SW 1271 (cell line): ENCODE data around the gene TTC9B.

Source experiments
- DNase-seq, 2 experiments: peaks; one replicate each; lab custom pipeline; 2025; lab: John Stamatoyannopoulos, UW

Gene TTC9B

DNA sequence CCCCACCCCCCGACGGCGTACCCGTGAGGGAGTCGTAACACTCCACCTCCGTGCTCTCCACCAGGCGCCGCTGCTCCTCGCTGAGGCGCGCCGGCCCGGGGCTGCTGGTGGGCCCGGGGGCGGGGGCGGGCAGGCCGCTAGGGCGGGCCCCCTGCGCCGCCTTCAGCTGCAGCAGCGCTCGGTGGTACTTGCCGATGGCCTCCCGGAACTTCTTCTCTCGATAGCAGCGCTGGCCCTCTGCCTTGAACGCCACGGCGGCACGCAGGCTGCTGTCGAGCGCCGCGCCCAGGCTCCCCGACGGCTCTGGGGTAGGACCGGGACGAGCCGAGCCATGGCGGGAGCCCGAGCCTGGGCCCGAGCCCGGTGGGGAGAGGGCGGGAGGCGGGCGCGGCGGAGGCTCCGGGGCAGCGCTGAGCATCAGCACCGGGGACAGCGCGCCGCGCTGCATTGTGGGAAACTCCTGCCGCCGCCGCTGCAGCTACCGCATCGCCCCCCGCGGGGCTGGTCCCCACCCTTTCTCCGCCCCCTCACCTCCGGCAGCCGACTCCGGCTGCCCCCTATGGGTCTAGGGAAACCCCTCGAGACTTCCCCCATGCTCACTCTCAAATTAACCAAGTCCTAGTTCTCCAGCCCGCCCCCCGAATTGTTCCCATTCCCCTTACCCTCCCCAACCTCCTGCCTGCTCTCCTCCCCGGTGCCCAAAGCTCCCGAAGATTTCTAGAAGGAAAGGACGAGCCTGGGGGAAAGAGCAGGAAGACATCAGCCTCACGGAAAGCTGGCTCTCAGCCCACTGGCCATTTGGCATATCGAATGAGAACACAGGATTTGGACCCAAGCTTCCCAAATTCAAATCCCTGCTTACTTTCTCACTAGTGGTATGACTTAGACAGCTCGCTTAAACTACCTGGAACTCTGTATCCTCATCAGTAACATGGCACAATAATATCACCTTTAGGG, at the start of gene TTC9B:
Gene TTC9B (minus strand): TSS at position 451 of the 957 bp plus-strand sequence. CDS start 3 bp downstream, at position 448.
- no peak for DNase-seq

DNA sequence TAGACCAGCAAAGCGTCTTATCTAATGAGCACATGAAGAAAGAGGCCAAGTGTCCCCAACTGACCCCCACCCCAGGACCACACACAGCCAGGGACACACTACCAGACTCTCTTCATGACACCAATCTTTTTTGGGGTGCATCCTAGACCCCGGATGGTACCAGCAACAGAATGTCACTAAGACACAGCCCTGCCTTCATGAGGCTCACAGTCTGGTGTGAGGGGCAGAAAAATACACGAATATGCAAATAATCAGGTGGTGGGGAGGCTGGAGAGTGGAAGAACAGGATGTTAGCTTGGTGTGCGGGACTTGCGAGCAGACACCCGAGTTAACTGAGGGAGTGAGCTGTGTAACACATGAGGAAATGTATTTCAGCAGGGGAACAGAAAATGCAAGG, 49.4 kb upstream of the TTC9B start:
- no peak for DNase-seq

DNA sequence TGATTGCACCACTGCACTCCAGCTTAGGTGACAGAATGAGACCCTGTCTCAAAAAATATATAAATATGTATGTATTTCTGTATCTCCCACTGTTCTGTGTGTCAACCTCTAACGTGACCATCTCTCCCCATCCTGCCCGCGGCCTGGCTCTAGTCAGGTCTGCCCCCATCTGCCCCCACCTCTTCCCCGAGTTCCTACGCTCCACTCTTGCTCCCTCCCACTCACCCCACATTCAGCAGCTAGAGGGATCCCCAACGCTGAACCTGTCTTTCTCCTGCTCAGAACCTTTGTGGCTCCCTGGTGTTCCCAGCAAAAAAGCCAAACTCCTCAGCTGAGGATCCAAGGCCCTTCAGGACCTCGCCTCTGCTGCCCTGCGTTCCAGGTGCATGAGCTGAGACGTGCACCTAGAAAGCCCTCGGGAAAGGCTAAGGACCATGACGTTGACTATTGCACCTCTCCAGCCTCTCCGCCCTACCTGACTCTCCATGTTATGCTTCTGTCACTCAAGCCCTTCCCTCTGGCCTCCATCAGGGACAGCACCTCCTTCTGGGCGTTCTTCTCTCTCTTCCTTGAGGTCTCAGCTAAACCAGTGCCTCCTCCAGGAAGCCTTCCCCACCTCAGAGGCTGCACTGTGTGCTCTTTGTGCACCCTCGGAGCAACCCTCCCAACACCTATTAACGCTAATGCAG, 48.9 kb upstream of the TTC9B start:
- DNase-seq: no peak

DNA sequence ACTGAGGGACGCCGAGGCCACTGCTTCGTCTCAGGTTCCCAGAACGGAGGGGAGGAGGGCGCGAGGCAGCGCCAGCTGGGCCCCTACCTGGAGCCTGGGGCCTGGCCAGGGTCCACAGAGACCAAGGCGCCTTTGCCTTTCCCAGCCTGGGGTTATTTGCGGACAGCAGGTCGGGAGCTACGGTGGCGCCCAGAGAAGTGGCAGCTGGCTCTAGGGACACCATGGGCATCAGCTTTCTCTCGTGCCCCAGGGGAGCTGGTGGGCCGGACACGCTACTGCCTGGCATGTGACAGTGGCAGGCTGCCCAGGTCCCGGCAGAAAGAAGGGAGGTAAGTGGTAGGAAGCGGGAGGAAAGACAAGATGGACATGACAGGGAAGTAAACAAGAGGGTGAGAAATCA, 47.9 kb upstream of the TTC9B start:
- DNase-seq: no peak

DNA sequence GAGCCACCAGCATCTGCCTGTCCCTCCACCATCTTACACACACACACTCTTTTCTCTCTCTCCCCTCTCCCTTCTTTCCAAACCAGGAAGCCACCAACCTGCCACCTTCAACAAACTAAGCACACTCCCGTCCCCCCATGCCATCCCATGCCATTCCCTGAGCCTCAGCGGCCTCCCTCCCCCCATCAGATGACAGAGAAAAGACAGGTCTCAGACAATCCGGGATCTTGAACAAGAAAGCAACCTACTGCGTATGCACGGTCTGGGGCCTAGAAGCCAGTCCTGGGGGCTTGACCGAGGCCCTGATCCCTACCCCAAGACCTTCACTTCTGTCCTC, 47.5 kb upstream of the TTC9B start:
- DNase-seq: no peak

DNA sequence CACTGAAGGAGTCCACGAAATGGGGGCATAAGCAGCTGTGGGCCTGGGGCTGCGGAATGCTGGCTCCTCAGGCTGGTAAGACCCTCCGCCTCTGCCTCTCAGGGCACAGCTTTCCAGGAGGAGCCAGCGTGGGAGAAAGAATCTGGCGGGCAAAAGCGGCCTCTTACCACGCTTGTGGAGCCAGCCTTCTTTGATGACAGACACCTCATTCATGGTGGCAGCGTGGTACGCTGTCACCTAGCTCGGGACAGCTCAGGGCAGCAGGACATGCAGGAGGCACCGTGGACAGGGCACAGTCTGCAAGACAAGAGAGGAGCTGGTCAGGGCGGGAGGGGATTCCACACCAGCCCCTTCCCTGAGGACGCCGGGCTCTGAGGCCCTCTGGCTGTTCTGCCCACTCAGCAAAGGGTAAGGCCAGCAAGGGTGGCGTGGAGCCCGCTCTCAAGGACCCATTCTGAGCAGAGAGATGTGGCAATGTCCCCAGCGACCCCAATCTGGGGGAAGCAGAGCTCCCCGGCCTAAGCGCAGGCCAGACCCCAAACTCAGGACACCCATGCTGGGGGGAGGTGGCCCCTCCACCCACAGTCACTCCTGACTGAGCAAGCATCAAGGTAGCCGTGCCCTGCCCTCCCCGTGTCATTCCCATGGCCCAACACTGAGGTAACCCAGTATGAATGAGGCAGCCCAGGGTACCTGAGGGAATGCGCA, 47.0 kb upstream of the TTC9B start:
- DNase-seq: no peak

DNA sequence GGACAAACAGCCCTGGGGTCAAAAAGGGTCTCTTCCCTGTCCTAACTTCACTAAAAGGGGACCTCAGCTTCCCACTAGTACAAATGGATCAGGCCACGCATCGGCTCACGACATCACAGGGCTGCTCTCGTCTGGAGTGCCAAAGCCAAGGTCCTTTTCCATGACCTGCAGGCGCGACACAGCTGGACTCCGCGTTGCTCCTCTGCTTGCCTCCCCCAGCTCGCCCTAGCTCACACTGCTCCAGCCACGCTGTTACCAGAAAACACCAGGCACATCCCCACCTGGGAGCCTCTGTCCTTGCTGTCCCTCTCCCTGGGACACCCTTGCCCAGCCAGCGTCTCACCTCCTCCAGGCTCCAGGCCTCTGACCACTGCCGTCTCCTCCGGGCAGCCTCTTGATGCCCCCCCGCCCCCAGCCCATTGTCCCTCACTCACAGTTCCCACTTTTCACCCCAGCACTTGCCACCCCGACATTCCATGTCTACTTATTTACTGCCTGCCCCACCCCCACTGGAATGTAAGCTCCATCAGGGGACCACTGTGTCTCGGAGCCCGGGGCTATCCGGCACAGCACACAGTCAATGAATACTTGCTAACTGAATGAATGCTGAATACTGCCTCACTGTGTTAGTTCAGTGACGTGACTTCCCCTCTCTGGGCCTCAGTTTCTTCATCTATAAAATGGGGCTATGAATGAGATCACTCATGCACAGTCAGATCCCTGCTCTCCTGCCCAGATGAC, 46.3 kb upstream of the TTC9B start:
- no peak for DNase-seq

DNA sequence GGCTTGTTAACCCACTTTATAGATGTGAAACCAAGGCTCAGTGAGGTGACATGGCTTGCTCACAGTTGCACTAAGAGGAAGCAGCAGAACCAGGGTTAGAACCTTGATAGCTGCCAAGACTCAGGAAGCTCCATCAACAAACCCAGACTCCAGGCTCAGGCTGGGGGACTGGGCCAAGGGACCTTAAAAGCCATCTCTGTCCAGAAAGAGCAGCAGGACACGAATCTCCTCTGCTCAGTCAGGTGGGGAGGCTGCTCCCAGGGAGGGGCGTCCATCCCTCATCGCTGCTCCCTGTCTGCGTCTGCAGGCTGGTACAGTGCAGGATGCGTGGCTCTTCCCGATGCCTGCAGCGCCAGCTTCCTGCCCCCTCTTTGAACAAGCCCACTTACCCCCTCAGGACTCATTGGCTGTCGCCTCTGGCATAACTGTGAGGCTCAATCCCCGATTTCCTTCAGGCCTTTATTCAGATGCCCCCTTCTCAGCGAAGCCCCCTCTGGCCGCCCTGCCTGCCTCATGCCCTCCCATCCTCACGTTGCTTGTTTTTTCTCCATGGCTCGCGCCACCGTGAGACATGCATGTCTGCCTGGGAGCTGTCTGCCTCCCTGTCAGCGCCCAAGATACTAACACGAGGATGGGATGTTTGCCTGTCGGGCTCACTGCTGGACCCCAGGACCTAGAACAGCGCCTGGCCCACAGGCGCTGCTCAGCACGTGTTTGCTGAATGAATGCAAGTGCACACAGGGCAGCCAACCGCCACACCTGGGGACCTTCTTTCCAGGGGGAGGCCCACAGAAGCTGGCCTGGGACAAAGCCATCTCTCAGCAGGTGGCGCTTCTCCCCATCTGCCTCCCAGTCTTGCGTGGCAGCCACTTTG, 45.5 kb upstream of the TTC9B start:
- DNase-seq: no peak

DNA sequence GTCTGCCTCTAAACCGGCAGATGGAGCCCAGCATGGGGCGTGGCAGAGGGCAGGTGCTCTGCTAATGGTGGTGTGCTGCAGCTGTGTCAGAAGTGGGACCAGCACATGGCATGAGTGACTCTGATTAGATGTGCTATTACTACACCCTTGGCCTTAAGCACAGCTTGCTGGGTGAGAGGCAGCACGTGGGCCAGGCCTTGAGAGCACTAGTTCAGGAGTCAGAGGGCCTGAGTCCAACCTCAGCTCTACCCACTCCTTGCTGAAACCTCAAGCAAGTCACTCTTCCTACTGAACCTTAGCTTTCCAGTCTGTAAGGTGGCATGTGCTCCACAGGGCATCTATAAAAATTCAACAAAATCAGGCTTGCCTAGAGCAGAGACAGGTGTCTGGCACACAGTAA, 44.2 kb upstream of the TTC9B start:
- no peak for DNase-seq

DNA sequence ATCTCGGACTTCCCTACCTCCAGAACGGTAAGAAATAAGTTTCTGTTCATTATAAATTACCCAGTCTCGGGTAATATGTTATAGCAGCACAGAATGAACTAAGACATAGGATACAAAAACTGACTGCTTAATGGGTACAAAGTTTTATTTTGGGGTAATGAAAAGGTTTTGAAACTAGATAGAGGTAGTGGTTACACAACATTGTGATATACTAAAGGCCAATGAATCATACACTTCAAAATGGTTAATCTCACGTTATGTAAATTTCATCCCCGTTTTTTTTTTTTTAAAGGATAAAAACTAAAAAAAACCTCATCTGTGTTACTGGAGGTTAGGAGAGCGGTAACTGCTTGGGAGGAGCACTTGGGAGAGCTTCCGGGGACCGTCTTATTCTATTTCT, 43.4 kb upstream of the TTC9B start:
- DNase-seq: no peak

DNA sequence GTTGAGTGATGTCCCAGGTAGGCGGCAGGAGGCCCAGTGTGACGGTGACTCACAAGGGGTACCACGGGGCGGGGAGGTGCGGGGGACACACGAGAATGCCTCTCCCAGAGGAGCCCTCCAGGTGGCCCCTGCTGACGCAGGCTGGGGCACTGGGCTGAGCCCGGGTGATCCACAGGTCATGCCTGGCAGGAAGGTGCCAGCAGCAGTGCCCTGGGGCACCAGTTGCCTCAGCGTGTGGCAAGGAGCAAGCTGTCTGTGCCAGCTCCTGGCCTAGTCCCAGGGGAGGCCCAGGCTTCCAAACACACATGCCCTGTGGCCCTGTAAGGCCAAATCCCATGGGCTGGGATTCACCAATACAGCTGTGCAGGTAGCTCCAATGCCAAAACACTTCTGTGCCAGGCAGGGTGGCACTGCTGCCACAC, 38.9 kb upstream of the TTC9B start:
- DNase-seq: no peak

DNA sequence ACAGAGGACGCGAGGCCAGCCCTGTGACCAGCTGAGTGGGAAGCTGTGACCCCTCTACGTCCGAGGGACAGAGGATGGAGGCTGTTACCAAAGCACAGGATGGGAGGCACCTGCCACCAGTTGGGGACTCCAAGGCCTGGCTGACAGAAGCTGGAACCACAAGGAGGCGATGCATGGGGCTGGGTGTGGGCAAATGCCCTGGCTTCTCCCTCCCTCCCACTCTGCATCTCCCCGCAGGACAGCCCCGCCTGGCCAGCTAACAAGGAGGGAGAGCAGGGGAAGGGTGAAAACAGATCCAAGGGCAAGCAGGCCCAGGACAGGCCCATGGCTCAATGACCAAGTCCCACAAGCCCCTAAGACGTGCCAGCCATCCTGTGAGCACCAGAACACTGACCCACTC, 38.3 kb upstream of the TTC9B start:
- no peak for DNase-seq

DNA sequence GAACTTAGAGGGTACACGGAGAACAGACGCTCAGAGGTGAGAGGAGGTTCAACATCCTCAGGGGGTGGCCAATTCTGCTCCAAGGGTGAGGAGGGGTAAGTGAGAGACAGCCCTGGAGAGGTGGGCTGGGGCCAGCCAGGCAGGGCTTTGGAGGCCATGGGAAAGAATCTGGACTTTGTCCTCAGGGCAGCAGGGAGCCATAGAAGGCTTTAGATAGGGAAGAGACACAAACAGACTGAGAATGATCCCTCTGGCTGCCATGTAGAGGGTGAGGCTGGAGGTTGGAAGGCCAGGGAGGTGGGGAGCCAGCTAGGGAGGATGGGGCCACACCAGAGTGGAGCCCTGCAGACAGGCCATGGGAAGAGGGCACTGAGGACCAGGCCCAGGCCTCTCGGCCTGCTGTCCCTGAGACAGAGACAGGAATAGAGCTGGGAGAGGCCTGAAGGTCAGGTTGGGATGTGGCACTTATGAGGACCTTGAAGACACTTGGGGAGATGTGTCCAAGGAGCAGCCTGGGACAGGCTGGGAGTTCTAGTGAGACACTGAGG, 37.5 kb upstream of the TTC9B start:
- DNase-seq: no peak

DNA sequence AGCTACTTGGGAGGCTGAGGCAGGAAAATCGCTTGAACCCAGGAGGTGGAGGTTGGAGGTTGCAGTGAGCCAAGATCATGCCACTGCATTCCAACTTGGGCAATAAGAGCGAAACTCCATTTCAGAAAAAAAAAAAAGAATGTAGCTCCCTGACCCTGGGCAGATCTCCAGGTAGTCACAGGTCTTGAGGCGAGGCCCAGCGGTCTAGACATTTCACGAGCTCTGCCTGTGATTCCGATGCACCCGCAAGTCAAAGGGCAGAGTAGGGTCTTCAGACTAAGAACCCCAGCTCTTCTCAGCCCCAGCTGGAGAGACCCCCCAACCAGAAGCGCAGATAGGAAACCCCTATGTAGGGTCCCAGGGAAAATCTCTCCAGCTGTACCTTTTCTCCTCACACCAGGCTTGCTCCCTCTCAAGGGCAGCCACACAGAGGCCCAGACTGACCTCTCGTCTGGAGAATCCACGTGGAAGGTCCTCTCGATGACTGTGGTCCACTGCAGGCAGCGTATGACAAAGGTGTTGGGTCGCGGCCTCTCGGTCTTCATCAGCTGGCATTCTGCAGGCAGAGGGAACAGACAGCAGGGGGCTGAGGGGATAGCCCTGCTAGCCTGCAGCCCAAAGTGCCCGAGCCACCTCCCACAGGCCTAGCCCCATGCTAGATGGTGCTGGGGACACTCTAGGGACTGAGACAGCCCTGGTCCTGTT, 36.7 kb upstream of the TTC9B start:
- DNase-seq: no peak

DNA sequence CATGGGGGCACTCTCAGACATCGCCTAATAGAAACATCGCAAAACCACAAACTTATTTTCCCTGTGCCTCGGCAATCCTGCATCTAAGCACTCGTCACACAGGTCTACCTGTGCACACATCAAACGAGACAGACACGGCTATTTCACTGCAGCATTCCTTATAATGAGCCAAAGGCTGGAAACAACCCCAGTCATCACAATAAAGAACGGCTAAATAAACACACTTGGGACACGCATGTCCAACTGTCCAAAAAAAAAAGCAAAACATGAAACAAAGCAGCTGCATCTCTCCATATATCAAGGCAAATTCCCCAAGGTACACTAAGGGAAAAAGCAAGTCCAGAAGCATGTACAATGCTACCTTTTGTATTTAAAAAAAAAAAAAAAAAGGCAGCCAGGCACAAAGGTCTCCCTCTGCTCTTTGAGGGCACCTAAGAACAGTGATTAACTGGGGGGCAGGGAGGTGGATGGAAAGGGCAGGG, 35.5 kb upstream of the TTC9B start:
- DNase-seq: no peak

DNA sequence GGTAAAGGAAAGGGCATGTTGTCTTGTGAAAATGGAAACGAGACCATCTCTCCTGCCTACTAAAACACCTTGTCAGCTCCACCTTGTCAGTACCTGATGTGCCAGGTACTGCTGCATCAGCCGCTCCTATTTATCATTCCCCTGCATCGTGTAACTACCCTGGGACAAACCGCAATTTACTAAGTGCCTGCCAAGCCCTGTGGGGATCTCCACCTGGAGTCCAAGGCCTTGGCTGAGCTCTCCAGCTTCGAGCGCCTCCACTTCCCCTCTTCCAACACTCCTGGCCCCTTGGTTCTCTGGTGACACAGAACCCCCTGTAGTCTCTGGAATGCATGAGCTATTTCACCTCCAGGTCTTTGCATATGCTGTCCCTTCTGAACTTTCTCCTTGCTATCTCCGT, 34.2 kb upstream of the TTC9B start:
- DNase-seq: no peak

DNA sequence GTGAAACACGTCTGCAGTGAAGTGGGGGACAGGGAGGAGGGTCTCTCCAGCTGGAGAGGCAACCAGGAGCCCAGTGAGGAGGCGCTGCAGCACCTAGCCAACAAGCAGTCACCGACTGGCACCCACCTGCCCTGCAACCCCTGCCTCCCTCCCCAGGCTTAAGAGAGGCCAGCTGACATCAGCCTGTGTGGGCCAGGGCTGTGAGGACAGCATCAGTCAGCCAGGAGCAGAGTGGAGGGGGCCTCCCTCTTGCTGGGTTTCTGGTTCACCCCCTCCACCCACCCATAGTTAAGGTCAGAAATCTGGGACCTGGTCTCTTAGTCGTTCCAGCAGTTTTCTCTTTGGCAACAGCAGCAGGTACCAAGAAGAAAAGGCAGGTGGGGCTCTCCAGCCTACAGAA, 33.8 kb upstream of the TTC9B start:
- no peak for DNase-seq

DNA sequence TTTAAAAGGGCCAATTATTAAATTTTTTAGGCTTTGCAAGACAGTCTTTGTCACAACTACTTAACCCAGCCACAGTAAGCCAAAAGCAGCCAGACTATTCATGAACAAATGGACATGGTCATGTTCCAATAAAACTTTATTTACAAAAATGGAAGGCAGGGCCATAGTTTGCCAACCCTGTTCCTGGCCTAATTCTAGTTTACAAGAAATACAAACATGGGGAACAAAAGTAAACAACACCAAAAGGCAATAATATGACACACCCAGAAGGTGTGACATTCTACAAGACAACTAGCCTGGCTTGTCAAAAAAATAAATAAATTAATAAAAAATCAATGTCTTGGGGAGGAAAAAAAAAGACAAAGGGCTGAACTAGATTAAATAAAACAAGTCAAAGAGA, 33.1 kb upstream of the TTC9B start:
- DNase-seq: no peak

DNA sequence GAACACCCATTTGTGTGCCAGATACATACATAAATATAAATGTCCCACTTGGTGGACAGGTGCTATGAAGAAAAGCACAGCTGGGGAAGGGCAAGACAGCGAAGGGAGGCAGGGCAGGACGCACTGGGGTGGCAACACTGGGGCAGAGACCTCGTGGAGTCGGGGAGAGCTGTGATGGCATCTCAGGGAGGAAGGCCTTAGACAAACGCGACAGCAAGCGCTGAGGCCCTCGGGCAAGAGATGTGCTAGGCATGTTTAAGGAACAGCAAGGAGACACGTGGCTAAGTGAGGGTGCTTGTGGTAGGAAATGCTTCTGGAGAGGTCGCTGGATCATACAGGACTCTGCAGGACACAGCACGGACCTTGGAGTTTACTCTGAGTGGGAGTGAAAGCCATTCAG, 31.6 kb upstream of the TTC9B start:
- DNase-seq: no peak

DNA sequence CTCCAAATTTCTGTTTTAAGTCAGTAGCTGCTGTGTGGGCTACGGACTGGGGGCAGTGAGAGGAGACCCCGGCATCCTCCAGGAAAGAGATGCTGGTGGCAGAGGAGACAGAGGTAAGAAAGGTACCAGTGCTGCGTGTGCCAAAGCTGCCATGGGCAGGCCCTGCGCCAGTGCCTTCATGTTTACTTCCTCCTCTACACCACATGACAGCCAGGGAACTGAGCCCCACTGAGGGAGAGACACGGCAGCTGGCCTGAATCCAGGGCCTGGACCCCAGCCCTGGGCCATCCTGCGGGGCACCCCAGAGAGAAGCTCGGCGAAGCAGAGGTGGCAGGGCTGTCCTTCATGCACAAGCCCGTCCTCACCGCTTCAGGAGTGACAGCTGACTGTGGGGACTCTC, 31.0 kb upstream of the TTC9B start:
- DNase-seq: no peak
